Measurements from ENCODE around the gene DLG4.
"Not testable (repeated sequence)": the region's sequence is repeated elsewhere in the genome, so short reads cannot be mapped to it uniquely, and the experiment has no call there.

Gene DLG4

GRCh38 chr17:7211491-7212273 lies 8.0 kb downstream of the DLG4 start:
- no peak for DNase-seq

DNA sequence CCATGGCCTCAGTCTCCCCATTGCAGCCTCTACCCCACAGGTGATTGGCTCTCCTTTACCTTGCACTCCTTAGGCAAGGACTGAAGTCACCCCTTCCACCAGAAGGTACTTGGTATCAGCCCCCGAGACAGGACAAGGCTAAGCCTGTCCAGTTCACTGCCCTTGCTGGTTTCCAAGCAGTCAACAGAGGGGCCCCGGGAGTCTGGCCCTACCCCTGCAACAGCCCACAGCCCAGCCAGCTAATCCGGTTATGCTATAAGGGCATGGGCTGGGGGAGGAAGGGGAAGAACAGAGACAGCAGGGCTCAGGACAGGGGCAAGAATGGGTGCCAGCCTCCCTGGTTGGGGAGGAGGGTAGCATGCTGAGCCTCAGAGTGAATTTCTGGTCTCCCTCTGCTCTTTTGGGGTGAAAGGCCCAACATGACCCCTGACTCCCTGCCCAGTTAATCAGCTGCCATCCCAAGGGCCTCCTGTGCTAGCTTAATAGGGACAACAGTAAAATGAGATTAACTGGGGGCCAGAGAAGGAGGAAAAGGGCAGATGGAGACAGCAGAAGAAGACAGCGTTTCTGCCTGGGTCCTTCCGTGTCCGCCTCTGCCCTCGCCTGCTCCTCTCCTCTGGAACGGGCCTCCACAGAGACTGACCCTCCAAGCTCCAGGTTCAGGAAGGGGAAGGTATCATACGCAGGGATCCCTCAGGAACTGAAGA lies 10.7 kb downstream of the DLG4 start:
- no peak for DNase-seq

- no peak for DNase-seq
These were observed 11.5 kb downstream of the DLG4 start for GRCh38 chr17:7208027-7208571.

DNA sequence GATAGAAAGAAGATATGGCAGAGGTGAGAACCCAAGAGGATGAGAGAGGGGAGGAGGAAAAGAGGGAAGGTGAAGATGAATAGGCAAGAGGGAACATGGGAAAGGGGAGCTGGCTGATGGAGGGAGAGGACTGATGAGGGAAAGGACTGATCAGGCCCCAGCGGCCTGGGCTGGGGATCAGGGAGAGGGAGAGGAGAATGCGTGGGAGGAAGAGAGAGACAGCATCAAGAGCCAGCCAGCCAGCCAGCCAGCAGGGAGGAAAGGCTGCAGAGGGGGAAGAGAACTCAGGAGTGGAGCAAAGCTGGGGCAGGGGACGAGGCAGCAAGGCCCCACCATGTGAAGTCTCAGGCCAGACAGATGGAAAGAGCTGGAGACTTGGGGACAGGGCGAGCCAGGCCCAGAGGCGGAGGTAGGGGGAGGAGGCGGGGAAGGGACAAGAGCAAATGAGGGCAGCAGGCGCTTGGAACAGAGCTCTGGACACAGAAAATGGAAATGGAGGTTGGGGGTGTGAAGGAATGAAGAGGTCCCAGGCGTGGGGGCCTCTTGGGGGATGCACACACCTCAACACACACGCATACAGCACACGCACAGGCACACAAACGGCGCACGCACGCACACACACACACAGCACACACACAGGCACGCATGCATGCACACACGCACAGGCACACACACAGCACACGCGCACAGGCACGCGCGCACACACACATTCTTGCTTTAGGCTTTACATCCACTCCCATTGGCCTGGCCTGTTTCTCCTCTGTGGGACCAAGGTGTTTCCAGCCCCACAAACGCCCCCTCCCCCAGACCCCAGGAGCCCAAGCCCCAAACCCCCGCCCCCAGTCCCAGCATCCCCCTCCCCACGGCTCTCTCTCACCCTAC lies 12.3 kb downstream of the DLG4 start:
- DNase-seq = no peak

GRCh38 chr17:7205561-7205960 lies 14.1 kb downstream of the DLG4 start:
- DNase-seq = no peak

- DNase-seq = no peak
These were observed 14.7 kb downstream of the DLG4 start for GRCh38 chr17:7204828-7205461.

- DNase-seq = no peak
These were observed 15.3 kb downstream of the DLG4 start for GRCh38 chr17:7204336-7204735.

DNA sequence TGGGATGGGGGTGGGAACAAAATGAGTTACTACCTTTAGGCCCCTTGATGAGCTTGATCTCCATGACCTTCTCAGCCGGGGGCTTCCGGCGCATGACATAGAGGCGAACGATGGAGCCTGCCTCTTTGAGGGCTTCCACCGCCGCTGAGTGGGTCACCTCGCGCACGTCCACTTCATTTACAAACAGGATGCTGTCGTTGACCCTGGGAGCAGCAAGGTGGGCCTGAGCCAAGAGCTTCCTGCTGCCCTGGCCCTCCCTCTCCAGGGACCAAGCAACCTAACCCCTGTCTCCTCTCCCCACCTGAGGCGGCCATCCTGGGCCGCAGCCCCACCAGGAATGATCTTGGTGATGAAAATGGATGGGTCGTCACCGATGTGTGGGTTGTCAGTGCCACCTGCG lies 16.2 kb downstream of the DLG4 start:
- no peak for DNase-seq

GRCh38 chr17:7196651-7197401 lies 22.8 kb downstream of the DLG4 start:
- DNase-seq = no peak

GRCh38 chr17:7195971-7196370 lies 23.7 kb downstream of the DLG4 start:
- DNase-seq = no peak

- no peak for DNase-seq
These were observed 27.2 kb downstream of the DLG4 start for GRCh38 chr17:7192271-7192937.

GRCh38 chr17:7191571-7192270 lies 27.9 kb downstream of the DLG4 start:
- peak; percentile 38 for DNase-seq

GRCh38 chr17:7191069-7191468 lies 28.6 kb downstream of the DLG4 start:
- DNase-seq = no peak

DNA sequence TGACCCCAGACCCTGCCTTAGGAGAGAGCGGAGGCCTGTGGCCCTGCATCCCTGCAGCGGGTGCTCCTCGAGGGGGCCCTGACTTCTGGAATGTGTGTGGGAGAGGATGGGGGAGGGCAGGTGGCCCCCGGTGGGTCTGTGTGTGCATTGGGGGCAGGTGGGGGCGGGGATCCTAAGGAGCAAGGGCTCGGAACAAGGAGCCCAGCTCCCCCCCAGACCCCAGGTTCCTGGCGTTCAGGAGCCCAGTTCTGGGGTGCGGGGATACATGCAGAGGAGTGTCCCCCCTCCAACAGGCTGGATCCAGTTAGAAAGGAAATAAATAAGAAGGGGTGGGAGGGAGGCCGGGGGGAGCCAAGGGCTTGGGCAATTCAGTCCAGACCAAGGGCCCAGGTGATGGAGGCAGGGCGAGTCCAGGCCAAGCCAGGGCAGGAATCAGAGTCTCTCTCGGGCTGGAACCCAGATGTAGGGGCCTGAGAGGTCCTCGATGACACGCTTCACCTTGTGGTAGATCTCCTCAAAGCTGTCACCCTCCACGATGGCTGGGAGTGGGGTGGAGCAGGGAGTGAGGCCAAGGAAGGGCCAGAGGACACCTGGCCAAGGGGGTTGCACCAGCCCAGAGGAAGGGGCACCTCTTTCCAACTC lies 29.2 kb downstream of the DLG4 start:
- DNase-seq = no peak

DNA sequence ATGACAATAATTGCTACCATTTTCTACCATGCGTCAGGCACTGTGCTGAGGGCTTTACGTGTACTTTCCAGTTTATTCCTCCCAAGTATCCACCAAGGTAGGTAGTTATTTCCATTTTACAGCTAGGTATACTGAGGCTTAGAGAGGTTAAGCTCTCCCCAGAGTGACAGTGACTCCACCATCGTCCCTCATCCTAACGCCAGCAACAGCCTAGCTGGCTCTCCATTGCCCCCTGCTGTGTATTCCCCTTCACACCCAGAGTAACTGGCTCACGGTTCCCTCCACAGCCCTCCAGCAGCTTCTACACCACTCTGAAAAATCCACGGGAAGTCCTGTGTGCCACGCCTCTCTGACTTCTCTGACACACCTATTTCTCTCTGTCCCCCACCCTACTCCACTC lies 33.4 kb downstream of the DLG4 start:
- peak; percentile 29 for DNase-seq

DNA sequence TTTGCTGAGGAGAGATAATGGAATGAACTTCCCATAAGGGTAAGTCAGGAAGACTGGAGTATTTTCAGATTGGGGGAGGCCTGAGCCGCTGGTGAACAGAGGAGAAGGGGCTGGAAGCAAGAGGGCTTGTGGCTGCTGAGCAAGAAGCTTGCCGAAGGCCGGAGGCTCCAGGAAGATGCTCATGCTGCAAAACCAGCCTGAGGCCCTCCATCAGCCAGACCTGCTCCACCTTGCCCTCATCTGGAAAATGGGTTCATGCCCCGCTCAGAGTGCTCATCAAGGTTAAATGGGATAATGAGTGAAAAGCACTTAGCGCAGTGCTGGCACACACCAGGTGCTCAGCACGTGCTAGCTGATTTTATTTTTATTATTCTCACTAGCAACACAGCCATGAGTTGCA lies 35.0 kb downstream of the DLG4 start:
- DNase-seq = no peak

GRCh38 chr17:7184091-7184488 lies 35.5 kb downstream of the DLG4 start:
- DNase-seq = no peak

GRCh38 chr17:7183433-7184090 lies 36.1 kb downstream of the DLG4 start:
- DNase-seq = no peak

- DNase-seq = not testable (repeated sequence)
These were observed 37.5 kb downstream of the DLG4 start for GRCh38 chr17:7182101-7182500.
